GM19395 (cell line): ENCODE results near the gene SFT2D2.
"Not testable (repeated sequence)": the region's sequence is repeated elsewhere in the genome, so short reads cannot be mapped to it uniquely, and the experiment has no call there.

Experiments
- ATAC-seq: cut with Tn5 transposase; IDR thresholded peaks from one replicate; pipeline ENCODE4 v1.9.1; 2021; ENCODE audit warnings: mild to moderate bottlenecking, moderate library complexity; ENCODE audit not compliant: unreplicated experiment

SFT2D2 gene

GRCh38 chr1:168225476-168226190 is at the start of gene SFT2D2:
Gene SFT2D2 (plus strand): TSS chr1:168226004. CDS start chr1:168226080, 76 bp downstream.
- peak; percentile 77 for ATAC-seq

GRCh38 chr1:168178227-168178637 is 47.6 kb upstream of the SFT2D2 start:
- ATAC-seq, result no peak

GRCh38 chr1:168178638-168179437 is 47.0 kb upstream of the SFT2D2 start, which contains the start of gene TIPRL:
Gene TIPRL (plus strand): TSS chr1:168178962. CDS start chr1:168179078, 116 bp downstream.
- peak; percentile 93 for ATAC-seq

DNA sequence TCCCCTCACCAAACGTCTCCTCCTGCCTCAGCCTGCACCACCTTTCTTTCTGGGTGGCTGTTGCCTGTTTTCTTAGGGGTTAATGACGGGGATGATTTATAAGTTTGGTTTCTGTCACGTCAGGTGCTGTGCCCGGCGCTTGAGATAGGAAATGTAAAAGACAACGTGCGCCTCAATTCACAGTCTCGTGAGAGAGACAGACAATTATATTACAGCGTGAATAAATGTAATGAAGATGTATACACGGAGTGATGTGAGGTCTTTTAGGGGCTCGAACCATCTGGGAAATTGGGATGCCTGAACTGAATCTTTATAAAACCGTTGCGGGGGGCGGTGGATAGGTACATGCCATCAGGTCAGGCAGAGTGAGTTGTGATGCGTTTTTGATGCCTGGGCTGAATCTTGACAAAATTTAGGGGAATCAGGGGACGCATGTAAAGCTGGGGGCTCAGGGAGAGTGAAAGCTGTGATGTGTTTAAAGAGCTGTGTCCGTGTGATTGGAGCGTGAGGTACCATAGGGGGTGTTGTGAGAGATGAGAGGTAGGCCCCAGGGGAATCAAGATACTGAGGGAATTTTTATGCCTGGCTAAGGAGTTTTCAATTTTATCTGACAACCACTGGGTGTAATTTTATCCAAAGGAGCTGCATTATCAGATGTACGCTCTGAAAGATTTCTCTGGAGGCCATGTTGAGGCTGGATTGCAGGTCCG is 46.2 kb upstream of the SFT2D2 start:
- no peak for ATAC-seq

GRCh38 chr1:168180148-168180524 is 45.7 kb upstream of the SFT2D2 start:
- ATAC-seq, result no peak

DNA sequence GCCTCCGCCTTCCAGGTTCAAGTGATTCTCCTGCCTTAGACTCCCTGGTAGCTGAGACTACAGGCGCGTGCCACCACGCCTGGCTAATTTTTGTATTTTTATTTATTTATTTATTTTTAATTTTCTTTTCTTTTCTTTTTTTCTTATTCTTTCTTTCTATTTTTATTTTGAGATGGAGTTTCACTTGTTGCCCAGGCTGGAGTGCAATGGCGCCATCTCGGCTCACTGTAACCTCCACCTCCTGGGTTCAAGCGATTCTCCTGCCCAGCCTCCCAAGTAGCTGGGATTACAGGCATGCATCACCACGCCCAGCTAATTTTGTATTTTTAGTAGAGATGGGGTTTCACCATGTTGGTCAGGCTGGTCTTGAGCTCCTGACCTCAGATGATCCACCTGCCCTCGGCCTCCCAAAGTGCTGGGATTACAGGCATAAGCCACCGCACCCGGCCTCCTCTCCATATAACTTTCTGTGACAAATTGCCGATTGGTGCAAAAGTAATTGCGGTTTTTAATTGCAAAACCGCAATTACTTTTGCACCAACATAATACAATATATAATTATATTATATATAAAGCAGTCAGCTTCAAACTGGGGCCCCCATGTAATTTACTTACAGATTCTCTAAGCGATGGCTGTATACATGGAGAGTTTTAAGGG is 44.6 kb upstream of the SFT2D2 start:
- not testable (repeated sequence) for ATAC-seq

GRCh38 chr1:168187177-168187576 is 38.6 kb upstream of the SFT2D2 start:
- no peak for ATAC-seq

DNA sequence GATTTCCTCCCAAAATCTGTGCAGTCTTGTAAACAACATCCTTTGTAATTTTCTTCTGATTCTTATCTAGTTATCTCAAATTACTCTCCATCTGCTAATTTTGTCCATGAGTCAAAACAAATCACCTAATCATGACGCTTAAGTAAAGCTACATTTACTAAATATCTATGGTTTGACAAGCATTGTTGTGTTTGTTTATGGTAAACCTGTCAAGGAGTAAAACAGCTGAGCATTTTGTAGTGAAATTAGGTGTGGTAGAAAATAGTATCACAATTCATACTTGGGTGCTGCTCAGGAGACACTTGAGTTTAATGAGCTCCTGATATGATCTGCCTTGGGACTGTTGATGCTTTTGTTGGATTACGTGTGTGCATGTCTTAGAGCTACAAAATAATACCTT is 35.4 kb upstream of the SFT2D2 start:
- no peak for ATAC-seq

DNA sequence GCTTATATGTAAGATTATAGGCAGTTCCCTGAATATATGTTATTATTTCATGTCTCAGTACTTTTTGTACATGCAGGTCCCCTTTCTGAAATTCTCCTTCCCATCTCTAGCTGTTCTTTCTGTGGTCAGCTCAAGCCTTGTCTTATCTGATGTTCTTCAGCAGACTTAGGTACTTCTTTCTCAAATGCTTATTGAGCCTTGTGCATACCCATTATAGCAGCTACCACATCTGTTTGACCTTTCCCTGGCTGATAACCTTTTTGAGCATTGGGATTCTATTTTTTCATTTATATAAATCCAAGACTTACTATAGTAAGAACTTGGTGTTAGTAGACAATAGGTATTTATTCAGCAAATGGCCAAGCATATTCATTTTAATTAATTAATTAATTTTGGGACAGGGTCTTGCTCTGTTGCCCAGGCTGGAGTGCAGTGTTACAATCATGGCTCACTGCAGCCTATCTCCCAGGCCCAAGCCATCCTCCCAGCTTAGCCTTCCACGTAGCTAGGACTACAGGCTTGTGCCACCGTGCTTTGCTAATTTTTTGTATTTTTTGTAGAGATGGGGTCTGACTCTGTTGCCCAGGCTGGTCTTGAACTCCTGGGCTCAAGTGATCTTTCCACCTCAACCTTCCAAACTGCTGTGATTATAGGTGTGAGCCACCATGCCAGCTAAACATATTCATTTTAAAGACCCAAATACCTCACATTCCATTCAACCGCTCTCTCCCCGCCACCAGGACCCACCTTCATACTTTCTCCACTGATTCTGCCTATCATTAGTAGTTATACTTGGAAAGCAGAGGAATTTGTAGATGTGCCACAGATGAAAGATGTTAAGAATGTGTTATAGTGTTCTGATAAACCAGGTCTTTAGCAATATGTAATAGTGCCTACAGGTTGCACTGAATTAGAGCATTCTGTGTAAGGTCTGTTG is 30.3 kb upstream of the SFT2D2 start:
- ATAC-seq, result no peak

GRCh38 chr1:168199056-168199455 is 26.7 kb upstream of the SFT2D2 start:
- no peak for ATAC-seq

- ATAC-seq, result no peak
Observed at GRCh38 chr1:168202941-168203654, 22.7 kb upstream of the SFT2D2 start.

- no peak for ATAC-seq
Observed at GRCh38 chr1:168206111-168206510, 19.7 kb upstream of the SFT2D2 start.

- ATAC-seq, result not testable (repeated sequence)
Observed at GRCh38 chr1:168207673-168208072, 18.1 kb upstream of the SFT2D2 start.

- ATAC-seq, result no peak
Observed at GRCh38 chr1:168210312-168210711, 15.5 kb upstream of the SFT2D2 start.

GRCh38 chr1:168213349-168213748 is 12.5 kb upstream of the SFT2D2 start:
- ATAC-seq, result no peak

DNA sequence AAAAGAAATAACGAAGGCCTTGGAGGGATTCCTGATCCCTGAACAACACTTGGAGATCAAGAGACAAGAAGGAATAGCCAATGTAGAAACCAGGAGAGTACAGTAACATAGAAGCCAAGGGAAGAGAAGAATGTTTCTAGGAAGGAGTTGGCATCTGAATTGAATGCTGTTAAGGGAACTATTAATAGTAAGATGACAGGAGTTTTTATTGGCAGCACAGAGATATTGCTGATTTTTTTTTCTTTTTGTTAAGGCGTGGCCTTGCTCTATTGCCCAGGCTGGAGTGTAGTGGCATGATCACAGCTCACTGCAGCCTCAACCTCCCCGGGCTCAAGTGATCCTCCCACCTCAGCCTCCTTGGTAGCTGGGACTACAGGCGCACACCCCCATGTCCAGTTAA is 9.6 kb upstream of the SFT2D2 start:
- ATAC-seq, result no peak

- ATAC-seq, result no peak
Observed at GRCh38 chr1:168217664-168218063, 8.1 kb upstream of the SFT2D2 start.

- ATAC-seq, result no peak
Observed at GRCh38 chr1:168218658-168219057, 7.1 kb upstream of the SFT2D2 start.

DNA sequence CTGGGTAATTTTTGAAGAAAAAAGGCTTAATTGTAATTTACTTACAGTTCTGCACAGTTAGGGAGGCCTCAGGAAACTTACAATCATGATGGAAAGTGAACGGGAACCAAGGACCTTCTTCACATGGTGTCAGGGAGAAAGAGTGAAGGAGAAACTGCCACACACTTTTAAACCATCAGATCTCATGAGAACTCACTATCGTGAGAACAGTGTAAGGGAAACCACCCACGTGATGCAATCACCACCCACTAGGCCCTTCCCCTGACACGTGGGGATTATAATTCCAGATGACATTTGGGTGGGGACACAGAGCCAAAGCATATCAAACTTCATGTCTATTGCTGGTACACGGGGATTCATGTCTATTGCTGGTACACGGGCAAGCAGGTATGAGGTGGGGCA is 5.3 kb upstream of the SFT2D2 start:
- ATAC-seq, result no peak
